Thoracic aorta (tissue), 2 donors: ENCODE results near the gene RNF133. TPM values are rescaled to one million over a fixed set of nuclear protein-coding genes. Genes with fewer than 3 reads are reported as not detected.

Experiments
- ATAC-seq: fragments of 150-250 bp; one replicate; pipeline ENCODE4 v1.8.0; 2017; ENCODE audit warnings: low read depth; ENCODE audit not compliant: insufficient number of reproducible peaks, low FRiP score
- DNase-seq: peaks from one replicate; pipeline ENCODE4 v3.0.0-alpha.2; 2020; ENCODE audit warnings: low spot score
- H3K27ac ChIP-seq, 2 donors: fragments of 200-600 bp; sonication (generic); 1 replicate in 1 of 2; 2 replicates in 1 of 2; pipeline ENCODE4 v1.5.1; 2016; ENCODE audit warnings: mild to moderate bottlenecking in 2 of 2, moderate library complexity in 2 of 2
- H3K27me3 ChIP-seq: fragments of 200-600 bp; sonication (generic); replicated peaks from 2 replicates; pipeline ENCODE4 v1.6.0; 2016; ENCODE audit warnings: mild to moderate bottlenecking; ENCODE audit not compliant: insufficient read depth
- H3K36me3 ChIP-seq: fragments of 200-600 bp; sonication (generic); one replicate; pipeline ENCODE4 v1.5.1; 2016
- H3K4me1 ChIP-seq, 2 donors: fragments of 200-600 bp; sonication (generic); 1 replicate in 1 of 2; 2 replicates in 1 of 2; pipeline versions ENCODE4 v1.5.1 to v1.6.0; 2016; ENCODE audit warnings: low read depth in 2 of 2, mild to moderate bottlenecking in 1 of 2; ENCODE audit not compliant: control insufficient read depth in 1 of 2
- H3K4me3 ChIP-seq: fragments of 200-600 bp; sonication (generic); 2 replicates; pipeline ENCODE4 v1.5.1; 2016; ENCODE audit warnings: mild to moderate bottlenecking
- H3K9me3 ChIP-seq: fragments of 200-600 bp; sonication (generic); 2 replicates; pipeline ENCODE4 v1.5.1; 2016
- CTCF ChIP-seq: fragments of 200-600 bp; sonication (generic); IDR thresholded peaks from one replicate; pipeline ENCODE4 v1.5.1; 2019; ENCODE audit warnings: antibody characterized with exemption
- total RNA-seq, 2 donors: library from RNA; depleted of rRNA; stranded (reverse); fragments of >200 nt; gene quantifications; one replicate each; pipeline versions ENCODE4 v1.1.0 to v1.2.3, GENCODE V29; 2016

RNF133 gene
- total RNA-seq, 2 donors from 2014 or later: 0.68 to 4.6 TPM

GRCh38 chr7:122706836-122707235, 7.9 kb upstream of the RNF133 start:
- H3K4me1 ChIP-seq: no peaks in the 10 kb centered on the region
- H3K36me3 ChIP-seq: peaks cover under 1% of the 10 kb centered on the region
- no peaks in the 10 kb centered on the region for H3K9me3 ChIP-seq
- no peak overlapping the region for H3K27ac ChIP-seq
- ATAC-seq (no peak), DNase-seq (no peak)
- H3K27me3 ChIP-seq: no peaks in the 10 kb centered on the region
- TF ChIP-seq CTCF: no peak
- H3K4me3 ChIP-seq: no peak overlapping the region

- H3K36me3 ChIP-seq: peaks cover 3% of the 10 kb centered on the region
- H3K27ac ChIP-seq: no peak within 1 kb of the TSS
- ATAC-seq (no peak), DNase-seq (no peak)
- no peak for TF ChIP-seq CTCF
- H3K4me1 ChIP-seq: no peaks in the 10 kb centered on the region
- H3K4me3 ChIP-seq: no peak within 1 kb of the TSS
- H3K27me3 ChIP-seq: no peaks in the 10 kb centered on the region
- H3K9me3 ChIP-seq: no peaks in the 10 kb centered on the region
These were observed 4.1 kb upstream of the RNF133 start, which contains the start of gene RNF148 for GRCh38 chr7:122702872-122703510. RNF148 (minus strand) TSS chr7:122702922; CDS start chr7:122702750, 172 bp downstream.

GRCh38 chr7:122695816-122696215, 3.1 kb downstream of the RNF133 start:
- DNase-seq (no peak), ATAC-seq (no peak)
- Histone ChIP-seq H3K27me3 (no peaks in the 10 kb centered on the region), H3K36me3 (no peaks in the 10 kb centered on the region), H3K4me1 (no peaks in the 10 kb centered on the region), H3K27ac (no peak overlapping the region), H3K4me3 (no peak overlapping the region), H3K9me3 (no peaks in the 10 kb centered on the region)
- TF ChIP-seq CTCF: no peak

- no peak for ATAC-seq
- H3K4me3 ChIP-seq: no peak overlapping the region
- no peak for TF ChIP-seq CTCF
These were observed 4.2 kb downstream of the RNF133 start for GRCh38 chr7:122694697-122695096.

GRCh38 chr7:122692769-122693309, 6.1 kb downstream of the RNF133 start:
- Histone ChIP-seq H3K27me3 (no peaks in the 10 kb centered on the region), H3K4me1 (no peaks in the 10 kb centered on the region), H3K9me3 (no peaks in the 10 kb centered on the region), H3K27ac (no peak overlapping the region), H3K4me3 (no peak overlapping the region), H3K36me3 (no peaks in the 10 kb centered on the region)
- no peak for ATAC-seq
- DNase-seq: no peak
- TF ChIP-seq CTCF: no peak

More at GRCh38 chr7:122694697-122695096, 4.2 kb downstream of the RNF133 start:
- Histone ChIP-seq H3K4me1 (no peaks in the 10 kb centered on the region), H3K36me3 (no peaks in the 10 kb centered on the region), H3K27me3 (no peaks in the 10 kb centered on the region), H3K27ac (no peak overlapping the region), H3K9me3 (no peaks in the 10 kb centered on the region)
- no peak for DNase-seq
